ENCODE results near the gene SND1. TPM values are rescaled to one million over a fixed set of nuclear protein-coding genes. Genes with fewer than 3 reads are reported as not detected.

The SND1 gene
- total RNA-seq, 1 donor = 241 TPM

- no peak for TF ChIP-seq CTCF (IDR thresholded peaks at IDR 0.05; ENCODE audit: insufficient read depth, low read depth, low read length)
- no peak overlapping the region for H3K4me3 ChIP-seq (ENCODE audit: low read depth, low read length)
- DNase-seq (ENCODE audit: low read depth) = no peak
These were observed 468.1 kb downstream of the SND1 start for GRCh38 chr7:128120116-128120515.

GRCh38 chr7:128120976-128121490 is 469.0 kb downstream of the SND1 start:
- TF ChIP-seq CTCF (IDR thresholded peaks at IDR 0.05; ENCODE audit: insufficient read depth, low read depth, low read length) = no peak
- no peak overlapping the region for H3K4me3 ChIP-seq (ENCODE audit: low read depth, low read length)
- no peak for DNase-seq (ENCODE audit: low read depth)

GRCh38 chr7:128121711-128122530 is 469.9 kb downstream of the SND1 start:
- DNase-seq (ENCODE audit: low read depth) = no peak
- TF ChIP-seq CTCF (IDR thresholded peaks at IDR 0.05; ENCODE audit: insufficient read depth, low read depth, low read length) = no peak
- H3K4me3 ChIP-seq (ENCODE audit: low read depth, low read length) = no peak overlapping the region

GRCh38 chr7:128122576-128123290 is 470.7 kb downstream of the SND1 start:
- H3K4me3 ChIP-seq (ENCODE audit: low read depth, low read length) = no peak overlapping the region
- no peak for TF ChIP-seq CTCF (IDR thresholded peaks at IDR 0.05; ENCODE audit: insufficient read depth, low read depth, low read length)
- peak; percentile 23 for DNase-seq (ENCODE audit: low read depth)

GRCh38 chr7:128123291-128124037 is 471.5 kb downstream of the SND1 start:
- DNase-seq (ENCODE audit: low read depth) = no peak
- TF ChIP-seq CTCF (IDR thresholded peaks at IDR 0.05; ENCODE audit: insufficient read depth, low read depth, low read length) = no peak
- H3K4me3 ChIP-seq (ENCODE audit: low read depth, low read length) = no peak overlapping the region

GRCh38 chr7:128124786-128125185 is 472.8 kb downstream of the SND1 start:
- no peak for DNase-seq (ENCODE audit: low read depth)
- no peak for TF ChIP-seq CTCF (IDR thresholded peaks at IDR 0.05; ENCODE audit: insufficient read depth, low read depth, low read length)
- no peak overlapping the region for H3K4me3 ChIP-seq (ENCODE audit: low read depth, low read length)
